Left kidney (tissue), 2 donors: Measurements from ENCODE around the gene DACT2. TPM values are rescaled to one million over a fixed set of nuclear protein-coding genes. Genes with fewer than 3 reads are reported as not detected.
"Not testable (repeated sequence)": the region's sequence is repeated elsewhere in the genome, so short reads cannot be mapped to it uniquely, and the experiment has no call there.

Experiments
- DNase-seq: peaks from one replicate; pipeline ENCODE4 v3.0.0-alpha.2; 2013
- polyA plus RNA-seq: library from polyadenylated mRNA; unstranded; fragments of 120-200 nt; gene quantifications from one replicate; pipeline ENCODE4 v1.2.1, GENCODE V29; 2013; ENCODE audit not compliant: insufficient read length

The DACT2 gene
- polyA plus RNA-seq, 1 donor, result 19.3 TPM

- DNase-seq, result no peak
Measured at GRCh38 chr6:168326294-168327261, 7.0 kb upstream of the DACT2 start.

DNA sequence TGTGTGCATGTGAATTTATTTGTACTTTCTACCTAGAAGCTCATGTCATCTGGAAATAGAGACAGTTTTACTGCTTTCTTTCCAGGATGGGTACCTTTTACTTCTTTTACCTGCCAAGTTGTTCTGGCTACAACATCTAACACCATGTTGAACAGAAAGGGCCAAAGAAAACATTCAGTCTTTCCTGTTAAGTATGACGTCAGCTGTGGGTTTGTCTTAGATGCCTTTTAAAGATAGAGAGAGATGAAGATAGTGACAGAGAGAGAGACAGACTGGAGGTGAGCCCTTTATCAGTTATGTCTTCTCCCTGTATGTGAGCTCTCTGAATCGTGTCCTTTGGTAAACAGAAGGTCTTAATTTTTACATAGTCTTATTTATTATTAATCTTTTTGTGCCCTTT lies 3.4 kb upstream of the DACT2 start:
- no peak for DNase-seq

DNA sequence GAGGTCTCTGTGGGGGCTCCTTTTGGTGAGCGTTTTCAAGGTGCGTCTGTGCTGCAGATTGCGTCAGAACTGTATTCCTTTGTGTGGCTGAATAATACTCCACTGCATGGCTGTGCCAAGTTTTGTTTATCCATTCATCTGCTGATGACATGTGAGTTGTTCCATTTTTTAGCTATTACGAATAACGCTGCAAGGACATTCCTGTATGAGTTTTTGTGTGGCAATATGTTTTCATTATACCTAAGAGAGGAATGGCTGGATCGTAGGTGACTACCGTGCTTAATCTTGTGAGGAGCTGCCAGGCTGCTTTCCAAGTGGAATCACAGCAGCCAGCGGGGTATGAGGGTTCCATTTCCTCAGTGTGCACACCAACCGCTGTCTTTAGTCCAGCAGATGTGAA lies 1.1 kb upstream of the DACT2 start:
- DNase-seq, result no peak

- DNase-seq, result no peak
Measured at GRCh38 chr6:168318579-168319278, 848 bp downstream of the DACT2 start.

DNA sequence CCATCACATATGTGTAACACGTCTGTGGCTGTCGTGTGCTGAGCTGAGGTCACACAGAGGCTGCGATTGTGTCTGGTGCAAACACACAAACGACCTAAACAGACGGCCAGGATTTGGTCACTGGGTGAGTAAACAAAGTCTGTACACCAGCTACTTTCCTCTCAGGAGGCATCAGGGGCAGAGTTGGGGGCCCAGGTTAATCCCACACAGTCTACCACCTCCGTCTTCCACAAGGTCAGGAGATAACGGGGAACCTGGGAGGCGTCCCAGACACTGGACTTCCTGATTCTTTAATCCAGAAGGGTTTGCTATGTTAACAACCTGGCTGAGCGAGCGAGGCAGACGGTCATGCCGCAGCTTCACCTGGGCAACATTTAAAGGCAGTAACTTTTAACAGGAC lies 1.5 kb downstream of the DACT2 start:
- DNase-seq, result no peak

DNA sequence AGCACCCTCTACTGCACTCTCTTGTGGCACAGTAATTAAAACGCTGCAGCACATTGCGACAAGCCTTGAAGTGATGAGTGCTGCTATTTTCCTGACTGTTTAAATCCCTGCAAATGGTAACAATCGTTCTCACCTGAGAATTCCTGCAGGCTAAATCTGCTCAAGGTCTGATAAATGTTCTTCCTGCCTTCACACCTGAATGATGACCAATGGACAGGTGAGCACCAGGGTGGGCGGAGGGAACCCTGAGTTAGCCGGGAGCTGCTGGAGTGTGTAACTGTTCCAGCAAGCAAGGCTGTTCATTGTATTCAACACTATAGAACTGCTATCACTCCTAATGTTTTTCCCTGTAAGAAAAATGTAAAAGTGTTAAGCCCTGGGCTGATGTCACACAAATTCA lies 4.0 kb downstream of the DACT2 start:
- no peak for DNase-seq

DNA sequence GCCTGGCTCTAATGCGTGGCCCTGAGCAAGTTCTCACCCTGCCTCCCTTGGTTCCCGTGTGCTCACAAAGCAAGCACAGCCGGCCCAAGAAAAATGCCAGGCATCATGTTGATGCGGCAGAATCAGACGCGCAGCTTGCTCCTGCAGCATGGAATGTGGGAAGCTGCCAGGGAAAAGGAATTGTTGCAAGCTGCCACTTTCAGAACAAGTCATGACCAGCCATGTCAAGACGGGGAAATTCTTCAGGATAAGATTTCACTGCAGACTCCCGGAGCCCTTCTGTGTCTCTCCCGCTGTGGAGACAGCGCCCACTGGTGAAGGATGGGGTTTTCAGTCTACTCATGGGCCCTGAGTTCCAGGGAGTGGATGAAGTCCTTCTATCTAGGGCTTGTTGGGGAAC lies 4.6 kb downstream of the DACT2 start:
- no peak for DNase-seq

- no peak for DNase-seq
Measured at GRCh38 chr6:168314021-168314420, 5.6 kb downstream of the DACT2 start.

GRCh38 chr6:168313431-168314011 lies 6.1 kb downstream of the DACT2 start:
- peak; percentile 84 for DNase-seq

DNA sequence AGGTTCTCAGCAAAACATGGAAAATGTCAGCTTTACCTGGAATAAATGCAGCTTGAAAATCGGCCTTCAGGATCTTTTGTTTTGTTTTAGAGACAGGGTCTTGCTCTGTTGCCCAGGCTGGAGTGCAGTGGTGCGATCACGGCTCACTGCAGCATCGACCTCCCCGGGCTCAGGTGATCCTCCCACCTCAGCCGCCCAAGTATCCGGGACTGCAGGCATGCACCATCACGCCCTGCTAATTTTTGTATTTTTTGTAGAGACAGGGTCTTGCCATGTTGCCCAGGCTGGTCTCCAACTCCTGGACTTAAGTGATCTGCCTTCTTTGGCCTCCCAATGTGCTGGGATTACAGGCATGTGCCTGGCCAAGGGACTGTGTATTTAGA lies 7.5 kb downstream of the DACT2 start:
- DNase-seq, result not testable (repeated sequence)

DNA sequence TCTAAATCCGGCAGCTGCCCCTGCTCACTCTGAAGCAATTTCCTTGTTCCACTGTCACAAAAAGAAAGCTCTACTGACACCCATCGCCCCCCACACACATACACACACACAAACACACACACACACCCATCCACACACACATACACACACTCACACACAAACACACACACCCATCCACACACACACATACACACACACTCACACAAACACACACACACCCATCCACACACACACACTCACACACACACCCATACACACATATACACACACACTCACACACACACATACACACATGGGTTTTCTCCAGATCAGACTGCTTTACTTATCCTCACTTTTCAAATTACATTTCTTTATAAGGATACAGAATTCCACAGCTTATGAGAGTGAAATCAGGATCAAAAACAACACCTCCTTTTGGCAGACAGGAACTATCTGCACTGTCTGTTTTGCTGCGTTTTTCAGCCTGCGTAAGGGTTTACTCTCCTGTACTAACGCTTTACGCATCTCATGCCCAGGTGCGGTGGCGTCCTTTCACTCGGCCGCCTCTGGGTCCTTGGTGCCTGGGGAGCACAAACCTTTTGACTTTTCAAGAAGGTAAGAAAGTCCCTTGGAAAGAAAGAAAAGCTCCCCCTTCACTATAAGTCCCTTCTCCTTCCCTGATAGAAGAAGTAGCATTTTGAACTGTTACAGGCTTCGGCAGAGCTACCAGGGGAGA lies 8.0 kb downstream of the DACT2 start:
- DNase-seq, result no peak

DNA sequence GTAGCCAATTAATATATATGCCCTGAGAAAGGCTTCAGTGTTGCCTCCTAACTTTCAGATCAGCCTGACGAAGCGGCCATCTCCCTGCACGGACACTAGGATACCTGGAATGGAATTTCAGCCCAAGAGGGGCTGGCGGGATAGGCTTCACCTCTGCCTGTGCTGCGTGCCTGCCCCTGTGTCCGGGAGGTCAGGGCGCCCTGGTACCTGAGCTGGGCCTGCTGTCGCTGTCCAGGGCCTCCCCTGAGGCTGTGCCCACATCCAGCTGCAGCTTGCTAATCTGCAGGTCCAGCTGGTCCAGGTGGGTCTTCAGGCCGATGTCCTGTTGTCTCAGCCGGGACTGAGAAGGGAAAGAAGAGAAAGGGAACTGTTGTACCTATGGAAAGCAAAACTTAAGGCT lies 8.6 kb downstream of the DACT2 start:
- no peak for DNase-seq

DNA sequence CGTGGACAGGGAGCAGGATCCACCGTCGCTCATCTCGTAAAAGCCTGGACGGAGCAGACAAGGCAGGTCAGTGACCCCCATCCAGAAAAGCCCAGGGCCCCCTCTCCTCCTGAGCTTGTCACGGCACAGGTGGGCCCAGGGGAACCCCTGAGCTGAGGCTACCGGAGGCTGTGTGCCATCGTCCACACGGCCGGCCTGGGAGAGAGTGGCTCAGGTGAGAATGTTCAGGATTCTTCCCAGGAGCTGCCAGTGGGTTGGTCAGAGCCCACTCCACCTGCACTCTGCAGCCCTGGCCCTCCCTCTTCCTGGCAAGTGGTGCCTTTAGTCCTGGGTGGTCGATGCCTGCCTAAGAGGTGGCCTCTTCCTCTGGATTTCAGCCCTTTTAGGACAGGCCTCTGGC lies 9.2 kb downstream of the DACT2 start:
- no peak for DNase-seq

- no peak for DNase-seq
Measured at GRCh38 chr6:168309997-168310396, 9.6 kb downstream of the DACT2 start.

DNA sequence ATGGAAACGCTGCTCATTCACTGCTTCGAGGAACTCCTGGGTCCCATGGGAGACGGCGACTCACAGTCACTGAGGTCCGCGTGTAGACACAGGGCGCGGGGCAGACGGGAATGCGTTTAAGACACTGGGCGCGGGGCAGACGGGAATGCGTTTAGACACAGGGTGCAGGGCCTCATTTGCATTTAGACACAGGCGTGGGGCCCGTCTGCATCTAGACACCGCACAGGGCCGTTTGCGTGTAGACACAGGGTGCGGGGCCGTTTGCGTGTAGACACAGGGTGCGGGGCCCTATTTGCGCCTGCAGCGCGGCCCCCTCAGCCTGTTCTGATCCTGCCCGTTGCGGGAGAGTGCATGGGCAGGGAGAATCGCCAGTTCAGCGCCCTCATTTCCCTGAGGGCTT lies 10.4 kb downstream of the DACT2 start:
- DNase-seq, result no peak

DNA sequence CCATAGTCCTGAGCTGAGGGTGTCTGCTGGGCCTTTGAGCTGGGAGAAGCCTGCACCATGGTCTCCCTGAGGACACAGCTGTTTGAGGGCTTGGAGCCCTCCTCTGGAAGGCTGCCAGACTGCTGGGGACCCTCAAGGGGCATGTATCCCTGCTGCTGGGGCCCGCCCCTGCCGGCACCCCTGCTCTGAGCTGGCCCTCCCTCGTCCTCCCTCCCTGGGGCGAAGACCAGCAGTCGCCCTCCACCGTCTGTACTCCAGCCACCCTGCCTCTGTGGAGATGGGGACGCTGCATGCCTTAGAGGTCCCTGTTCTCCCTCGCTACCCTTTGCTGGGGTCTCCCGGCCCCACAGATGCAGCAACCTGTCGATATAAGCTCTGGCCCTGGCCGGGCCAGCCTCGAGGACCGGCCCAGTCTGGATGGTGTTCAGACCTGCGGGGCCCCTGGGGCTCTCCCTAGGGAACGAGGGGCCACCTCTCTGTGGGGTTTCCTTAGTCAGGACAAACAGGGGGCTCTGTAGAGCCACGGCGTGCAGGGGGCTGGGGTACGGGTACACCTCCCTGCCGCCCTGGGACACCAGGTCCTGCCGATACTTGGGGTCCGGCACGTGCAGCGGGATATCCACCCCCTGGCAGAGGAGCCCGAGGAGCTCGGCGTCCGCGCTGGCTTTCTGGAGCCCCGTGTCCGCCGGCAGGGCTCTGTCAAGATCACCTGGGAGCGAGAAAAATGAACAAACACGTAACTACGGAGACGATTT lies 11.0 kb downstream of the DACT2 start:
- DNase-seq, result no peak

DNA sequence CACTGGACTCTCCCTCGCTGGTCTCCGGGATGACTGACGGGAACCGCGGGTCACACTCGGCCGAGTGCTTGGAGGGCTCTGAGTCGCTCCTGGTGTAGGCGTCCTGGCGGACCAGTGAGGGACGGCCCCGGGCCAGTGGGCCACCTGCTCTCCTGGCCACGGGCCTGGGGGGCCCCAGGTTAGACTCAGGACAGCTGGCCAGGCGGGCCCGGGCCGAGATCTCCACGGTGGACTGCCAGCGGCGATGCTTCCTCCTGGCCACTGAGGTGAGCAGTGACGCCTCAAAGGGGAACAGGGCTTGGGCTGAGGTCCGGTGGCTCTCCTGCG lies 11.9 kb downstream of the DACT2 start:
- no peak for DNase-seq

- DNase-seq, result no peak
Measured at GRCh38 chr6:168307015-168307694, 12.4 kb downstream of the DACT2 start.

GRCh38 chr6:168305863-168306262 lies 13.7 kb downstream of the DACT2 start:
- no peak for DNase-seq

GRCh38 chr6:168305096-168305749 lies 14.4 kb downstream of the DACT2 start:
- no peak for DNase-seq

GRCh38 chr6:168304752-168305015 lies 14.9 kb downstream of the DACT2 start:
- no peak for DNase-seq
